PFSK-1 (cell line): ENCODE results near the gene SYTL2.

Source experiments
- FOXP2 ChIP-seq: optimal IDR thresholded peaks from 2 replicates; pipeline ENCODE3; 2011; ENCODE audit warnings: borderline replicate concordance, control low read depth, inconsistent platforms; ENCODE audit not compliant: insufficient read depth; ENCODE audit errors: extremely low read length, extremely low read depth
- POLR2AphosphoS5 ChIP-seq: IDR thresholded peaks from 2 replicates; pipeline ENCODE4 v1.6.1; 2012; ENCODE audit warnings: low read depth, mild to moderate bottlenecking, control low read depth, low read length, moderate library complexity
- SIN3A ChIP-seq: IDR thresholded peaks from 2 replicates; pipeline ENCODE4 v1.6.1; 2012; ENCODE audit warnings: mild to moderate bottlenecking, low read length, moderate library complexity, borderline replicate concordance; ENCODE audit not compliant: insufficient read depth
- TAF1 ChIP-seq: IDR thresholded peaks from 2 replicates; pipeline ENCODE4 v1.6.1; 2012; ENCODE audit warnings: low read length, control low read depth, borderline replicate concordance; ENCODE audit not compliant: insufficient read depth
- TF ChIP-seq, protein P1 (sequence below), 2 experiments: IDR thresholded peaks; 2 replicates each; pipeline versions ENCODE4 v1.6.1 to v1.8.0; 2011 to 2012; ENCODE audit warnings: low read depth in 2 of 2, low read length in 2 of 2, control low read depth in 1 of 2, inconsistent platforms in 1 of 2, mild to moderate bottlenecking in 1 of 2, moderate library complexity in 1 of 2; ENCODE audit not compliant: insufficient read depth in 1 of 2

Gene SYTL2

DNA sequence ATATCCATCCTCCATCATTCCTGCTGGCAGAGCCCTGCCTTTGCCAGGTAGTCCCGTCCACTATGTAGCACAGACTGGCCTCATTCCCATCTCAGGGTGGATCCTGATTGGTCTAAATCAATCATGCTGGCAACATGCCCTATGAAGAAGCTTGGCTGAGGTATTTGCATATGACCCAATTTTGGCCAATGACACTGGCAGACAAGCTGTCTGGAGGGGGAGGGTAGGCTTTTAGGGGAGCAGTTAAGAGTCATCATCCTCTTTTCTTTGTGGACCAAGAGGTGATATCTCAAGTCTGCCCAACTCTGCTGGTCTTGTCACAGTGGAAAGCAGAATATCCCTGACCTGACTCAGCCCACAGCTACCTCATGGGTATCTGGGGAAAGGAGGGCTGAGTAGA, 130.0 kb downstream of the SYTL2 start:
- TF ChIP-seq POLR2AphosphoS5 (no peak), FOXP2 (no peak), TAF1 (no peak), SIN3A (no peak)
- TF ChIP-seq, protein P1, sequence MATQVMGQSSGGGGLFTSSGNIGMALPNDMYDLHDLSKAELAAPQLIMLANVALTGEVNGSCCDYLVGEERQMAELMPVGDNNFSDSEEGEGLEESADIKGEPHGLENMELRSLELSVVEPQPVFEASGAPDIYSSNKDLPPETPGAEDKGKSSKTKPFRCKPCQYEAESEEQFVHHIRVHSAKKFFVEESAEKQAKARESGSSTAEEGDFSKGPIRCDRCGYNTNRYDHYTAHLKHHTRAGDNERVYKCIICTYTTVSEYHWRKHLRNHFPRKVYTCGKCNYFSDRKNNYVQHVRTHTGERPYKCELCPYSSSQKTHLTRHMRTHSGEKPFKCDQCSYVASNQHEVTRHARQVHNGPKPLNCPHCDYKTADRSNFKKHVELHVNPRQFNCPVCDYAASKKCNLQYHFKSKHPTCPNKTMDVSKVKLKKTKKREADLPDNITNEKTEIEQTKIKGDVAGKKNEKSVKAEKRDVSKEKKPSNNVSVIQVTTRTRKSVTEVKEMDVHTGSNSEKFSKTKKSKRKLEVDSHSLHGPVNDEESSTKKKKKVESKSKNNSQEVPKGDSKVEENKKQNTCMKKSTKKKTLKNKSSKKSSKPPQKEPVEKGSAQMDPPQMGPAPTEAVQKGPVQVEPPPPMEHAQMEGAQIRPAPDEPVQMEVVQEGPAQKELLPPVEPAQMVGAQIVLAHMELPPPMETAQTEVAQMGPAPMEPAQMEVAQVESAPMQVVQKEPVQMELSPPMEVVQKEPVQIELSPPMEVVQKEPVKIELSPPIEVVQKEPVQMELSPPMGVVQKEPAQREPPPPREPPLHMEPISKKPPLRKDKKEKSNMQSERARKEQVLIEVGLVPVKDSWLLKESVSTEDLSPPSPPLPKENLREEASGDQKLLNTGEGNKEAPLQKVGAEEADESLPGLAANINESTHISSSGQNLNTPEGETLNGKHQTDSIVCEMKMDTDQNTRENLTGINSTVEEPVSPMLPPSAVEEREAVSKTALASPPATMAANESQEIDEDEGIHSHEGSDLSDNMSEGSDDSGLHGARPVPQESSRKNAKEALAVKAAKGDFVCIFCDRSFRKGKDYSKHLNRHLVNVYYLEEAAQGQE (IDR thresholded peaks at IDR 0.05; ENCODE audit: insufficient read depth in 1 of 2, low read depth in 2 of 2, low read length in 2 of 2): no peak

DNA sequence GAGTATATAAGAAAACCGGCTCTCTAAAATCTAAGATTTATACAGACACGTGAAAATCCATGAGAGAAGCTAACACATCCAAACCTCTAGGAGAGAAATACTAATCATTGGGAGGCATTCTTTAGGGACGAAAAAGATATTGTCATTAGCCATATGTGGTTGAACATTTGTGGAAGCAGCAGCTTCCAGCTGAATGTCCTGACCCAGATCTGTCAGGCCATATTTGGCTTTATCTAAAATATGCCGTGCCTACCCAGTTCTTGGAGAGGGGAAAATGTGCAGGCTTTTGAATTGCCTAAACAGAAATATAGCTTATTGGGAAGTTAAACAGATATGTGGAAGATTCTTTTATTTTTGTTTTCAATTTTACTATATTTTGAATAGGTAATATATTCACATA, 131.4 kb downstream of the SYTL2 start:
- TF ChIP-seq TAF1 (no peak), POLR2AphosphoS5 (no peak), FOXP2 (no peak), SIN3A (no peak)
- TF ChIP-seq, protein P1 (IDR thresholded peaks at IDR 0.05; ENCODE audit: insufficient read depth in 1 of 2, low read depth in 2 of 2, low read length in 2 of 2): no peak

DNA sequence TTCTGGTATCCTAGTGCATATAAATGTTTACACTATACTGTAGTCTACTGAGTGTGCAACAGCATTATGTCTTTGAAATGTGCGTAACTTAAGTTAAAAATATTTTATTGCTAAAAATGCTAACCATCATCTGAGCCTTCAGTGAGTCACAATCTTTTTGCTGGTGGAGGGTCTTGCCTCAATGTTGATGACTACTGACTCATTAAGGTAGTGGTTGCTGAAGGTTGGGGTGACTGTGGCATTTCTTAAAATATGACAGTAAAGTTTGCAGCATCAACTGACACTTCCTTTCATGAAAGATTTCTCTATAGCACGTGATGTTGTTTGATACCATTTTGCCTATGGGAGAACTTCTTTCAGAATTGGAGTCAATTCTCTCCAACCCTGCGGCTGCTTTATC, 137.5 kb downstream of the SYTL2 start:
- no peak for TF ChIP-seq FOXP2
- TF ChIP-seq SIN3A: no peak
- TF ChIP-seq, protein P1 (IDR thresholded peaks at IDR 0.05; ENCODE audit: insufficient read depth in 1 of 2, low read depth in 2 of 2, low read length in 2 of 2): no peak
- no peak for TF ChIP-seq TAF1
- no peak for TF ChIP-seq POLR2AphosphoS5

DNA sequence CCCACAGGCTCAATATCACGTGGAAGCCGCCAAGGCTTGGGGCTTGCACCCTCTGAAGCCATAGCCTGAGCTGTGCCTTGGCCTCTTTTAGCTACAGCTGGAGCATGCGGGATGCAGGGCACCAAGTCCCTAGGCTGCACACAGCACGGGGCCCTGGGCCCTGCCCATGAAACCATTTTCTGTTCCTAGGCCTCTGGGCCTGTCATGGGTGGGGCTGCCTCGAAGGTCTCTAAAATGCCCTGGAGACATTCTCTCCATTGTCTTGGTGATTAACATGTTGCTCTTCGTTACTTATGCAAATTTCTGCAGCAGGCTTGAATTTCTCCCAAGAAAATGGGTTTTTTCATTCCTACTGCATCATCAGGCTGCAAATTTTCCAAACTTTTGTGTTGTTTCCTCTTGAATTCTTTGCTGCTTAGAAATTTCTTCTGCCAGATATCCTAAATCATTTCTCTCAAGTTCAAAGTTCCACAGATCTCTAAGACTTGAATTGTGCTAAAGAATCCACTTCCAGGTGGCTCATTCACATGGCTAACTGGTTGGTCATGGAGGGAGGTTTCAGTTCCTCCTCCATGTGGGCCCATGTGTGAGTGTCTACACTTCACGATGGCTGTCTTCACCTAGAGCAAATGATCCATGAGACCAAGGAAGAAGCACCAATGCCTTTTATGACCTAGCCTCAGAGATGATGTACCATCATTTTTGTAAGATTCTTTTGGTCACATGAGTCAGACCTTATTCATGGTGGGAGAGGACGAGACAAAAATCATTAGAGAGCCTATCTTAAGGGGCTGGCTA, 138.6 kb downstream of the SYTL2 start:
- no peak for TF ChIP-seq FOXP2
- no peak for TF ChIP-seq SIN3A
- TF ChIP-seq POLR2AphosphoS5: no peak
- TF ChIP-seq, protein P1 (IDR thresholded peaks at IDR 0.05; ENCODE audit: insufficient read depth in 1 of 2, low read depth in 2 of 2, low read length in 2 of 2): no peak
- no peak for TF ChIP-seq TAF1
